ENCODE data around the gene PLP1. TPM values are rescaled to one million over a fixed set of nuclear protein-coding genes. Genes with fewer than 3 reads are reported as not detected.

The PLP1 gene
- total RNA-seq = 1.8 TPM in 1 of 2 replicates, not detected in the other

GRCh38 chrX:103776546-103776945, at the start of gene PLP1:
Gene PLP1 (plus strand): TSS chrX:103776840. CDS start chrX:103776996, 156 bp downstream.

GRCh38 chrX:103831803-103832544, 55.3 kb downstream of the PLP1 start, which contains the start of gene RAB9B:
Gene RAB9B (minus strand): TSS chrX:103832257. CDS start chrX:103825784, 6,473 bp downstream.

Other genes starting within 250 kb of the PLP1 start
- gene TCEAL4, start 191.3 kb upstream of the PLP1 start, total RNA-seq = 59.7 and 60.1 TPM in 2 replicates
- gene TCEAL3, start 168.9 kb upstream of the PLP1 start, total RNA-seq = 36.0 and 42.7 TPM in 2 replicates
- gene TCEAL1, start 147.9 kb upstream of the PLP1 start, total RNA-seq = 28.7 and 34.0 TPM in 2 replicates
- gene MORF4L2, start 90.1 kb upstream of the PLP1 start, total RNA-seq = 509 and 767 TPM in 2 replicates
- gene TMEM31, start 65.9 kb upstream of the PLP1 start, total RNA-seq = not detected in 2 replicates
- 0.29 and 1.1 TPM in 2 replicates for gene RAB9B, start 55.4 kb downstream of the PLP1 start, total RNA-seq
- gene TMSB15B, start 185.8 kb downstream of the PLP1 start, total RNA-seq = 2.9 and 8.5 TPM in 2 replicates
- gene H2BW1, start 236.9 kb downstream of the PLP1 start, total RNA-seq = not detected in 2 replicates

All from myometrial cell (primary cell).